ENCODE data around the gene MED27.

Gene MED27, protein sequence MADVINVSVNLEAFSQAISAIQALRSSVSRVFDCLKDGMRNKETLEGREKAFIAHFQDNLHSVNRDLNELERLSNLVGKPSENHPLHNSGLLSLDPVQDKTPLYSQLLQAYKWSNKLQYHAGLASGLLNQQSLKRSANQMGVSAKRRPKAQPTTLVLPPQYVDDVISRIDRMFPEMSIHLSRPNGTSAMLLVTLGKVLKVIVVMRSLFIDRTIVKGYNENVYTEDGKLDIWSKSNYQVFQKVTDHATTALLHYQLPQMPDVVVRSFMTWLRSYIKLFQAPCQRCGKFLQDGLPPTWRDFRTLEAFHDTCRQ

DNA sequence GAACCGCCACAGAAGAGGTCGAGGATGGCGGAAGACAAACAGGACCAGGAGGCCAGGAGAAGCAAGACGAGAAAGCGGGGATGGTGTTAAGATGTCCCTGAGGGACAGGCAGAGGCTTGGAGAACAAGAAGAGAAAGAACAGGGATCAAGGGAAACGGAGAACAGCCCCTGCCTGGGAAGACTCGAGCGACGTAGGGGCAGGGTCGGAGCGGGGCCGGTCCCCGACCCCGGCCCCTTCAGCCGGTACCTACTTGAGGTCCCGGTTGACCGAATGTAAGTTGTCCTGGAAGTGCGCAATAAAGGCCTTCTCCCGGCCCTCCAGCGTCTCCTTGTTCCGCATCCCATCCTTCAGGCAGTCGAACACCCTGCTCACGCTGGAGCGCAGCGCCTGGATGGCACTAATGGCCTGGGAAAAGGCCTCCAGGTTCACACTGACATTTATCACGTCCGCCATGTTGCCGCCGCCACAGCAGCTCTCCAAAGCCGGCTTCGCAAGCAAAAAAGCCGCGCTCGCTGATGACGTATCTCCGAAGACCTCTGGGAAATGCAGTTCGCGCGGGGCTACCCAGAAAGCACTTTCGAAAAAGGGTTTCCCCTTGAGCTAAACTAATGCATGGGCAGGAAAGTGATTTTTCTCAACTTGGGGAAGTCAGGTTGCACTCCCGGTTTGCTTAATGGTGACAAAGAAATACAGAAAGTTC is at the start of gene MED27:
Gene MED27 (minus strand): TSS at position 477 of the 701 bp plus-strand sequence. CDS start 23 bp downstream, at position 454.
- peak; percentile 64 to 87 (median 84) for DNase-seq

DNA sequence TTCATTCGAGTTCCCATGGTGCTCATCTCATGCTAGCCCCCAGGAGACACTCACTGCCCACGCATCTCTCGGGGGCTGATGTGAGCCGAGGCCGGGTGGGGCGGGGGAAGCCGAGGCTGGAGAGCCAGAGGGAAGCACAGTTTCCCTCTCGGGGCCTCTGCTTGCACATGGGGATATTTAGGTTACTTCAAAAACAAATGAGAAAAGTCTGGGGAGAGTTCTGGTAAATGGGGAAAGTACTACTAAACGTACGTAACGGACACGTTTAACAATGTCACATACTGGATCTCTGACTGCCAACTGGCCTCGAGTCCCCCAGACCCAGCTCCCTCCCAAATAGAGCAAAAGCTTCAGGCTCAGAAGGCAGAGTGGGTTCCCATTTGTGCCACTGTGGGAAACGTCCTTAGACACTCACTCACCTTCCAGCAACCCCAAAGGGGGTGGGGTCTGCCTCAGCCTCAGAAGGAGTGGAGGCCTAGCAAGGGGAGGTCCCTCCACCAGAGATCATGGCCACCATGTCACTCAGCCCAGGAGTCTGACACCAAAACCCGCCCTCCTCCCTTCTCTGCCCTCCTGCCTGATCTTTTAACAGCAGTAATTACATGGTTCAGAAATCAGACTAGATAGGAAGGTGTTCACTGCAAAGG is 48.3 kb upstream of the MED27 start:
- no peak for DNase-seq

DNA sequence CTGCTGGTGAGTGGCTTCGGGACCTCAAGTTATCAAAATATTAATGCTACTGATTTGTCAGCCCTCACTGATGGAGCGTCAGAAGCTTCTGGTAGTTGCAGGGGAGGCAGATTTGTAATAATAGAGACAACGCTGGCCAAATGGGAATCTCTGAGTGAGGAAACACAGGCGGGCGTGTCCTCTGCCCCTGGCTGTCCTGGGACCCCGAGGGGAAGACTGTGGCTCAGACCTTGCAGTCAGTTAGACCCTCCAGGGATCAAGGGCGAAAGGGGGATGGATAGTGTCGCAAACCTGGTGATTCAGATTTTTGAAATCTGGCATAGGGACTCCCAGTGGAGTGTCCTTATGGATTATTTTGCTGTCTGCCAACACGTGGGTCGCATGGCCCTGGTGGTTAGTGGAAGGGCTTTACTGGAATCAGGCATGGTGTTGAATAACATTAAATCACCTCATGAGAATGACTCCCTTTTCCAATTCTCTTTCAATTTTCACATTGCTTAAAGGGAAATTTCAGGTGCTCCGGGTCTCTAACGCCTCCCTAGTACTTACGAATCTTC is 47.1 kb upstream of the MED27 start:
- DNase-seq = no peak

DNA sequence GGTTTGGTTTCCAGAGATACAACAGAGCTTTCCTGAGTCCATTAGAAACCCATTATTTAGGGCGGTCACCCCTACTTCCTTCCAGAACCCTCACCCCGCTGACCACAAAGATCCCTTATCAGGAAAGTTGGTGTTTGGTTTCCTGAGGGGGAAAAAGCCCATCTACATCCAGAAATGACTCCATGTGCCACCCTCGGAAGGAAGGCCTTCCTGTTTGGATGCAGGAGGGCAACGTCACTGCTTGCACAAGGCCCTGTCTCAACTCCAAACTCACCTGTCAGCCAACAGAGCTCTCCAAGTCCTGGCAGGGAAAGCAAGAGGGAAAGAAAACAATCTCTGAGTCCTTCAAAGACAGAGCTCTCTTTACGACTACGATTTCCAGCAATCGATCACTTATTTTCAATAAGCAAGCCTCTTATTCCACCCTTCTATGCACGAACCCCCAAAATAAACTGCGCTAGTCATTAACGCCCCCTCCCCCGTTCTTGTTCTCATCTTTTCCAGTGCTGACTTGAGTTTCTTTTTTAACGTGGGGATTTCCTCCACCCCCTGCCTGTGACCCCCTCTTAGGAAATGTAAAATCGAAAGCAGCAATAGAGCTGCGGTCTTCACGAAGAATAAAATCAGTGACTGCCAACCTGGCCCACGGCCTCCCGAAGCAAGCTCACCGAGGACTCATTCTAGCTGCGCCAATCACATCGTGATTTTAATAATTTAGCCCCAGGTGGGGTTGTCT is 46.4 kb upstream of the MED27 start:
- no peak for DNase-seq

DNA sequence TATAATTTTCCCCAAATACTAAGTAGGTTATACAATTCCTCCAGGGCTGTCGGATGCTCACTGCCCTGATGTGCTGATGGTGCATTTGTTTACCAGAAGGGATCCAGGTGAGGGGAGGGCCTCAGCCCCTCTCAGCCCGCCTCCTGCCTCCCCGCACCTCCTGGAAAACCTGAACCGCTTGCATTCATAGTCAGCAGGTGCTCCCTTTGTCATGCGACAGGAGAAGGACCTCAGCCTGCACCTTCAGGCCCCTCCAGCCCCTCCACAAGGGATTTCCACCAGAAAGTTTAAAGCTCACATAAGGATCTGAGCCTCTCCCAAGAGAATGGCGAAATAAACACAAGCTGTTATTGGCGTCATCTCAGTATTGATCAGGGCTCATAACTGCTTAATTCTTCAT is 45.7 kb upstream of the MED27 start:
- no peak for DNase-seq

DNA sequence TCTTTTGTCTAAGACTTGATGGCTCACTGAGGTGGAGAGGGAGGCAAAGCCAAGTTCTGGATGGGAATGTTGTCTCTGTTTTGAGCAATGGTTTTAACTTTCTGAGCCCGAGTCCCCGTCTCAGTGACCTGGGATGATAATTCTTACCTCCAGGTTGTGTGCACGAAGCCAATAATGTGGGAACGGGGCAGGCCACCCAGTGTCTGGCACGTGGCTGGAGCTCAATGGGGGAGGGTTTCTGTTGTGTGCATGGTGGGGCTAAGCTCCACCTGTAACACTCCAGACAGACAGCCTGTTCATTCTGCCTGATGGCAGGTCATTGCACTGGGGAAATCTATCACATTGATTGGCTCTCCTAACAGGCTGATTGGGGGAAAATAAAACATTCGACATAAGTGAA is 45.1 kb upstream of the MED27 start:
- DNase-seq = no peak

DNA sequence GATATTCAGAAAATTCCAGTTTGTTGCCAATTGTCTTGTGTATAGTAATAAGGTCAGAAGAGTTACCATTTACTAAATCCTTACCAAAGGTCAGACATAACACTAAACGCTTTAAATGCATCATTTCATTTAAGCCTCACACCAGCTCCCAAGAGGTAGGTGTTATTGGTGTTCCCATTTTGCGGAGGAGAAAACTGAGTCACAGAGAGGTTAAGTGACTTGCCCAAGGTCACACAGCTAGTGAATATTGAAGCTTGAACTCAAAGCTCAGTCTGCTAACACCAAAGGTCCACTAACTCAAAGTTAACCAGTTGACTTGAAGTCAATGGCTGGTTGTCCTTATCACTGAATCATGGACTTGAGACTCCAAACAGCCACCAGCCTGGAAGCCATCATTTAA is 41.4 kb upstream of the MED27 start:
- DNase-seq = no peak

DNA sequence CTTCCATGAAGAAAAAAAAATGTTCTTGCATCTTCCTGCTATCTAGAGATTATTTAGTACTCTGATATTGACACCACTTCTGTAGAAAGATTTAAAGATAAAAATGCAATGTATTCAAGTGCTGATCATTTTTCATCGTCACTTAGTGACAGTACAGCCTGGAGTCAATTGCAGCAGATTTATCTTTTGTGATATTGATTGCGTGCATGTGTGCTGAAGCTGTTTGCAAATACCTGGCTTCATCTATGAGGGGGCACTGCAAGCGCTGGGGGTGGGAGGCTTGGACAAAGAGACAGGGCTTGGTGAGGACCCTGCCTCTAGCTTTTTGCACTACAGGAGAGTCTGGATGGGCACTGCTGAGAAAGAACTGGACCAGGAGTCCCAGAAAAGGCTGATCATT is 38.0 kb upstream of the MED27 start:
- no peak for DNase-seq

DNA sequence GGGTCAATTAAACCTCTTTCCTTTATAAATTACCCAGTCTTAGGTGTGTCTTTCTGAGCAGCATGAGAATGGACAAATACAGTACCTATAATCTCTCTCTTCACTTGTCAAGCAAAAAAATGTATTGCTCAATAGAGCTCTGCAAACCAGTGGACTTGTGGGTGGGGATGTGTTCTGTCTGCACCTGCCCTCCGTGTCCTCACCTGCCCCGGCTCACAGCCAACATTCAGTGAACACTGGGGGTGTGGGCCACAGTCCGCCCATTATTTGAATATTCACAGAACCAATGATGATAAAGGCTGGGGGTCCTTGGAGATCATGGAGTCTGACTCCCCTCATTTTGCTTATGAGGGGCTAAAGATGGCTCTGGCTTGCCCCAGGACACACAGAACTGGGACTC is 36.9 kb upstream of the MED27 start:
- DNase-seq = no peak

DNA sequence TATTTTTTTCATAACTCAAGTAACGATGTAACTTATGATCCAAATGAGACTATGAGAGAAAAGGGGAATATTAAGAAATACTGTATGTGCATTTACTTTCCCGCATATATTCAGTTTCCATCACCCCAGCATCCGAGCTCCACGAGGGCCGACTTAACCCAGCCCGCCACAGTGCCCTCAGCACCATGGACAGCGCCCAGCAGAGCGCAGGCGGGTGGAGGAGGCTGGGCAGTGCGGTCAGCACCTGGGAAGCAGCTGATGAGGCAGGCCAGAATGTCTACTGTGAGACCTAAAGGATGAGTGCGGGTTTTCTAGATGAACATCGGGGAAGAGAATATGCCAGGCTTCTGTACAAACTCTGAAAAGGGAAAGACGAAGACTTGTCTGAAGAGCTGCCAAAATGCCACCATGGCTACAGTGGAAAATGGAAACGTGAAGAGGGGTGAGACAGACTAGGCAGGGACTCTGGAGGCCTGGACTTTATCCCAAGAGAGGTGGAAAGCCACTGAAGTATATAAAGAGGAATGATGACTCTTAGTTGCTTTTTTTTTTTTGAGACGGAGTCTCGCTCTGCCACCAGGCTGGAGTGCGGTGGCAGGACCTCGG is 34.5 kb upstream of the MED27 start:
- DNase-seq = peak in 1 of 4 experiments; percentile 8

DNA sequence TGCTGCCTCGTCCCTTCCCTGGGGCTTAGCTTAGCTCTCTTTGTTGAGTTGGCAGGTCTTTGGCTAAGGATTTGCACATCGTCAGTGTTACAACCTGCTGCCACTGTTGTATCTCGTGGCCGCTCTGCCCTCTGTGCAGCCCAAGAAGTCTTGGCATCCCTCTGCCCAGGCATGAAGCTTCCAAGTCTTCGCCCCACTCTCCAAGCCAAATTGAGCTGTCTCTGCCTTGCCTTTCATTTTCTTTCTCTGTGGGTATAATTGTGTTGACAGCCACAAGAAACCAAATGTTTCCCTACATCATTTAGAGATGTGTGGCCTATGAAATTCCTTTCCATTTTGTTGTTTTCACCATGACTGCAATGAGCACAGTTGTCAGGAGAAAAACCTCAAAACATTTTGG is 29.6 kb upstream of the MED27 start:
- DNase-seq = no peak

DNA sequence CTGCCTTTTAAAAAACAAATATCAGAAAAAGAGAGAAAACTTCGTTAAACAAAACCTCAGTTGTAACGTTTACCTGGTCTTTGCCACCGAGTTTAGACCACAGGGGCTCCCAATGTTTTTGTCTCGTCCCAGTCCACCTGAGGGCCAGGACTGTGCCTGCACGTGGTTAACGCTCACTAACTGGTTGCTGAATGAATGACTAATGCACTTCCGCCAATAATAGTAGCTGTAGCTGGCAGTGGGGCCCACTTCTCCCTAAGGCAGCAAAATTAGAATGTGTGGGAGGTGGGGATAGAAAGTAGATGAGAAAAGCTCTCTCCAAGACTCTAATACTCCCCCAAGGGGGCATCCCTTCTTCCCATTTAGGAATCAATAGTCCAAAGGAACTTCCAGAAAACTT is 29.1 kb upstream of the MED27 start:
- no peak for DNase-seq

DNA sequence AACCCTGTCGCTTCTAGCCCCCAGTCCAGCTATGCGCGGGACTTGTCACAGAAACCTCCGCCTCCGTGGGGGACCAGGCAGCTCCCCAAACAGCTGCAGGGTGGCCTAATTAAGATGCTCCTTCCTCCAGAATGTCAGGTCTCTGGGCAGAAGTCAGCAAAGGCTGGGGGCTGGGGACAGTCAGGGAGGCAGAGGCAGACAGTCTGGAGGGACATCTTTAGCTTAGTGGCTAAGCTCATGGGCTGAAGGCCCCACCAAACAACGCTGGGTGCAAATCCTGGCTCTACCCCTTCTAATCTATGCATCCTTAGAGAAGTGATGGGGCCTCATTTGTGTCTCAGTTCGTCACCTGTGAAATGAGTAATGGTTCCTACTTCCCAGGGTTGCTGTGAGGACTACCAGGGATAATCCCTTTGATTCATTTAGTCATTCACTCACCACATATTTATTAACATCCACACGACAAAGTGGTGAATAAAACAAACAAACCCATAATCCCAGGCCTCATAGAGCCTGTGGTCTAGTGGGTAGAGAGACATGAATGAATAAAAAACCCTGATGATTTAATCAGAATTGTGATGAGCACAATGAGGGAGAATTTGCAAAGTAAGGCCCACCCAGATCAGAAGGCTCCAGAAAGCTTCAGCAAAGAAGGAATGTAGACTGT is 20.2 kb upstream of the MED27 start:
- DNase-seq = no peak

DNA sequence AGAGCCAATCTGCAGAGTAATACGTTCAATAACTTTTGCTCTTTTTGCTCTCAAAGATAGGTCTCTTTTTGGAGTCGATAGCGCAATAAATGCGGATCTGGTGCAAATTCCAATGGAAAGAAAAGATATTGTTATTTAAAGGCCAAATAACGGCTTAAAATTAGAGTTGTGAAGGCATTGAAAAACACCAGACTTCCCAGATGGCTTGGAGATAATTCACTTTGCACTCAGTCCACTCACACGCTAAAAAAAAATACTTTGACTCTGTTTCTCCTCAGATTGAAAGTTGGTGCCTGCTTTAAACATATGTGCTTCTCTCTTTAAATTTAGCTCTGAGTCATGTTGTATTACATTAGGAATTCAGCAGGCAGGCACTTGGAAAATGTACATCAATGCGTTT is 19.5 kb upstream of the MED27 start:
- no peak for DNase-seq

DNA sequence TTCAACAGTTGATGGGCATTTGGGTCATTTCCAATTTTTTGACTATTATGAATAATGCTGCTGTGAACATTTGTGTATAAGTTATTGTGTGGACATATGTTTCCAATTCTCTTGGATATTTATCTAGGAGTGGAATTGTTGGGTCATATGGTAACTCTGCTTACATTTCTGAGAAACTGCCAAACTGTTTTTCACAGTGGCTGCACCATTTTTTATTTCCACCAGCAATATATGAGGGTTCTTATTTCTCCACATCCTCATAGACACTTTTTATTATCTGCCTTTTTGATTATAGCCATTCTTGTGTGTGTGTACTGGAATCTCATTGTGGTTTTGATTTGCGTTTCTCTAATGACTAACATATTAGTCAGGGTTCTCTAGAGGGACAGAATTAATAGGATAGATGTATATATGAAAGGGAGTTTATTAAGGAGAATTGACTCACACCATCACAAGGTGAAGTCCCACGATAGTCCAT is 14.7 kb upstream of the MED27 start:
- DNase-seq = no peak

DNA sequence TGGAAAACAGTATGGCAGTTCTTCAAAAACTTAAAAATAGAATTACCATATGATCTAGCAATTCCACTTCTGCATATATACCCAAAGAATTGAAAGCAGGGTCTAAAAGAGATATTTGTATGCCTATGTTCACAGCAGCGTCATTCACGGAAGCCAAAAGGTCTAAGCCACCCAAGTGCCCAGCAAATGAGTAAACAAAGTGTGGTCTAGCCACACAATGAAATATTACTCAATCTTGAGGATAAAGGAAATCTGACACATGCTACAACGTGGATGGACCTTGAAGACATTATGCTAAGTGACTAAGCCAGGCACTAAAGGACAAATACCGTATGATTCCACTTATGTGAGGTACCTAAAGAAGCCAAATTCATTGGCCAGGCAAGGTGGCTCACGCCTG is 11.1 kb upstream of the MED27 start:
- DNase-seq = no peak

DNA sequence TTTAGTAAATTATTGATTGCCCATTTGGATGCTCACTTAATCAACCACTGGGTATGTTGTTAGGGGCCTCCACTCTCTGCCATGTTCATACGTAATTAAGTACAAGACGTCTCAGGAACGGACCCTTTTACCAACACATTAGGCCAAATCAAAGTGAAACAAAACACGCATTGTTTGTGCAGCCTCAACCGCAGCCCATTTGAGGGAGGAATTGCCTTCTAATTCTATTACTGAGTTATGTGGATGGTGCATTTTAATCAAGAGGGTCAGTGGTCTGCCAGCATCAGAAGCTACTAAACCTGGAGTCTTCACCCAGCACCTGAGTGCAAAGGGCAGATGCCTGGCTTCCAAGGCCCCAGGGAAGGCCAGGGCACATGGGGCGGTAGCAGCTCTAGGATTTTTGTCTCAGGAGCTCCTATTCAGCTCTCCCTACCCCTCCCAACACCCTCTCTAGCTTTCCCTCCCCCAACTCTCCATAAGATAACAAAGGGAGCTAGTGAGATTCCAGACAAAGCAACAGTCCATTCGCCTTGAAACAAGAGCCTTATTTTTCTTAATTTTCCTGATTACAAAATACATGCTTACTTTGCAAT is 7.9 kb upstream of the MED27 start:
- no peak for DNase-seq

DNA sequence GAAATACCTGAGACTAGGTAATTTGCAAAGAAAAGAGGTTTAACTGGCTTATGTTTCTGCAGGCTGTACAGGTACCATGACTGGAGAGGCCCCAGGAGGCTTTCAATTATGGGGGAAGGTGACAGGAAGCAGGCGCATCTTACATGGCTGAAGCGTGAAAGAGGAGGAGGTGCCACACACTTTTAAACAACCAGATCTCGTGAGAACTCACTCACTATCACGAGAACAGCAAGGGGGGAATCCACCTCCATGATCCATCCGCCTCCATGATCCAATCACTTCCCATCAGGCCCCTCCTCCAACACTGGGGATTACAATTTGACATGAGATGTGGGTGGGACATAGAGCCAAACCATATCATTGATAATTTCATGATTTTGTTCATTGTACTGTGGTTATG is 2.5 kb upstream of the MED27 start:
- DNase-seq = no peak

DNA sequence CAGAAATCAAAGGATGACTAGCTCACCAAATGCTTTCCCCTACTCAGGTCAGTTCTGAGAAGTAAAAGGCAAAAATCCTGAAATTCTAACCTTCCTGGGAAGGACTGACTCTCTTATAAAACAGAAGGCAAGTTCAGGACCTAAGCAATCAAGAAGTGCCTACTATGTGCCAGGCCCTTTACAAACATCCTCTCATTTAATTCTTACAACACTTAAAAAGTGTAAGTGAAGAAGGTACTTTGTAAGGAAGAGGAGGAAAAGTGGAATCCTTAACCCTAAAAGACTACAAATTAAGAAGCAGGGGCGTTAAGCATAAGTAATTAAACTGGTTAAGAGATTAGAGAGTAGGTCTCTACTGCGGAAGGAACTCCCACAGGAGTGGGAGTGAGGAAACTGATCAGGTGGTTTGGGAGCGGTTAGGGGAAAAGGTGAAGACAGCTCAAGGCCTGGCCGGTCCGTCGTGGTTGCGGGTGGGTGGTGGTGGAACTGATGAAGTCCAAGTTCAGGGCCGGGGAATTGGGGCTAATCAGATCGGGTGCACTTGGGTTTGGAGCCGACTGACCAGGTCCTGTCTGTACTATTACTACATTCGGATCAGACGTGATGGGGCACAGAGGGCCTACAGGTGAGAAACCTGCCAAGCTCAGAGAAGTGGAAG is 839 bp downstream of the MED27 start:
- no peak for DNase-seq

DNA sequence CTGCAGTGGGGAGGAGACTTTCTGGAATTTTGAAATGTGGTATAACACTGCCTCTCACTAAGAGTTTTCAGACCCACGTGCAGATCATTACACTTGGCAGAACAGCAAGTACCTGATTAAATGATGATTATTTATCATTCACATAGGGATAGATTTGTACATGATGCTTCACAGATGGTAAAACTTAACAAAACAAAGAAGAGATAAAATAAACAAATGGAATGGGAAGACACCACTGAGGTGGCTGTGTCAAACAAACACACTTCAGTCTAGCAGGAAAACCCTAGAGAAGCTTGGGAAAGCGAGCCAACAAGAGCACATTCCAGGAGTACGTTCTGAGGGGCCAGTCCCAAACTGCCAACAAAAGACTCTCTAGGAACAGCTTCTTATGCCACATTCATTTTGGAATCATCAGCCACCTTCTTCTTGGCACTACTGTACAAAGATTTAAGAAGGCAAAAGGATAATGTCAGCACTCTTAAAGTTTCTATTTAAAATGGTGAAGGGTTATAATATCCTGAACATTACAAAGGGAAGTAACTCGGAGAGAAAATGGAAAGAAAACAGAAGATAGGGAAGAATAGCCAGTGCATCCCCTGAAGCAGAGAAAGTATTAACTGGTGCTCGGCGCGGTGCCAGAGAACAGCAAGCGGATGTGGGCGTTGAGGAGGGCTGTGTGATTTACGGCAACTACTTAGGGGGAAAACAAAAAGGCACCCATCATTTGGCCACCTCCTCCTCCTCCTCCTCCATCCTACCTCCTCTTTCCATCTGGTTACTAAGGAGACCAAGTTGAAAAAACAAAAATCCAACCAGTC is 1.6 kb downstream of the MED27 start:
- DNase-seq = peak in 1 of 4 experiments; percentile 5
